ENCODE results near the gene VPS37C. TPM values are rescaled to one million over a fixed set of nuclear protein-coding genes. Genes with fewer than 3 reads are reported as not detected.

VPS37C gene
- total and polyA plus RNA-seq, 3 experiments from 2014 or later, result 1.3 to 10.3 (median 8.4) TPM

DNA sequence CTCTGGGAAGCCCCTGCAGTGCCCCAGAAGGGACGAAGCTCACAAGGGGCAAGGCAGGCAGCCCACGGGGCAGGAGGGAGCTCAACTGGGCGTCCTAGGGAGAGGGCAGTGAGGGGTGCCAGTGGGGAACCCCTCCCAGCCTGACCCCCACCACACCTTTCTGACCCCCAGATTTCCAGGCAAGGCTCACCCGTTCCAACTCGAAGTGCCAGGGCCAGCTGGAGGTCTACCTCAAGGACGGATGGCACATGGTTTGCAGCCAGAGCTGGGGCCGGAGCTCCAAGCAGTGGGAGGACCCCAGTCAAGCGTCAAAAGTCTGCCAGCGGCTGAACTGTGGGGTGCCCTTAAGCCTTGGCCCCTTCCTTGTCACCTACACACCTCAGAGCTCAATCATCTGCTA lies 43.2 kb downstream of the VPS37C start:
- Histone ChIP-seq H3K27ac (ENCODE audit: low read depth, low read length) (no peak overlapping the region), H3K4me1 (ENCODE audit: insufficient read depth, low read length) (peaks cover 74% of the 10 kb centered on the region), H3K27me3 (ENCODE audit: insufficient read depth, low read length, poor library complexity, severe bottlenecking) (no peaks in the 10 kb centered on the region), H3K4me3 (ENCODE audit: low read length) (no peak overlapping the region), H3K9me3 (ENCODE audit: low read length) (no peaks in the 10 kb centered on the region), H3K36me3 (ENCODE audit: insufficient read depth, low read length) (peaks cover 53% of the 10 kb centered on the region)
- Mint-ChIP-seq H3K4me3 (no peak overlapping the region), H3K9me3 (no peaks in the 10 kb centered on the region), H3K4me1 (peaks cover 47 to 84% (median 79%) of the 10 kb centered on the region in 3 donors), H3K27me3 (peaks cover 0 to 1% of the 10 kb centered on the region in 2 donors), H3K27ac (peak overlapping the region in 4 of 8 donors; percentile 15 to 98 (median 78)), H3K36me3 (peaks cover 23 to 88% (median 24%) of the 10 kb centered on the region in 3 donors)
- ChIA-PET CTCF (interaction anchor here (1.6 to 2.5 kb wide), 3 partner anchors 11 to 75 kb away, joined by 3 to 9 read pairs (median 4); no protein-coding TSS in a partner anchor), POLR2A (interaction anchor here (0.6 to 1.0 kb wide), 2 partner anchors 44 to 138 kb away, joined by 4 to 7 read pairs; partner anchors contain the start of gene VPS37C)
- DNase-seq, result no peak

DNA sequence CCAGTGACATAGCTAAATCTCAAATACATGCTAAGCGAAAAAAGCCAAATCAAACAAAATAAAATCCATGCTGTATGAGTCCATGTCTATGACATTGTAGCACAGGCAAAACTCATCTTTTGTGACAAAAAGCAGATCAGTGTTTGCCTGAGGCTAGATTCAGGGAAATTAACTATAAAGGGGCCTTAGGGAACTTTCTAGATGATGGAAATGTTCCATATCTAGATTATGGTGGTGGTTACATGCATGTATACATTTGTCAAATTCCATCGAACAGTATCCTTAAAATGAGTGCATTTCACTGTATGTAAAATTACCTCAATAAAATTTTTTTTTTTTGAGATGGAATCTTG lies 44.1 kb downstream of the VPS37C start:
- peak overlapping the region in 7 of 8 donors; percentile 14 to 74 (median 47) for H3K27ac Mint-ChIP-seq
- Histone ChIP-seq H3K27ac (ENCODE audit: low read depth, low read length) (no peak overlapping the region), H3K27me3 (ENCODE audit: insufficient read depth, low read length, poor library complexity, severe bottlenecking) (no peaks in the 10 kb centered on the region), H3K4me3 (ENCODE audit: low read length) (no peak overlapping the region), H3K36me3 (ENCODE audit: insufficient read depth, low read length) (peaks cover 49% of the 10 kb centered on the region), H3K9me3 (ENCODE audit: low read length) (no peaks in the 10 kb centered on the region), H3K4me1 (ENCODE audit: insufficient read depth, low read length) (peaks cover 82% of the 10 kb centered on the region)
- no peak overlapping the region for H3K4me3 Mint-ChIP-seq
- peaks cover 0 to 1% of the 10 kb centered on the region in 2 donors for H3K27me3 Mint-ChIP-seq
- ChIA-PET POLR2A (interaction anchor here (1.0 kb wide), 1 partner anchor 137 kb away, joined by 4 read pairs; no protein-coding TSS in a partner anchor), CTCF (interaction anchor here (1.6 to 2.5 kb wide), 2 partner anchors 12 to 75 kb away, joined by 3 to 9 read pairs; no protein-coding TSS in a partner anchor)
- peaks cover 56 to 86% (median 83%) of the 10 kb centered on the region in 3 donors for H3K4me1 Mint-ChIP-seq
- peaks cover 22 to 87% (median 23%) of the 10 kb centered on the region in 3 donors for H3K36me3 Mint-ChIP-seq
- DNase-seq, result no peak
- H3K9me3 Mint-ChIP-seq, result no peaks in the 10 kb centered on the region

DNA sequence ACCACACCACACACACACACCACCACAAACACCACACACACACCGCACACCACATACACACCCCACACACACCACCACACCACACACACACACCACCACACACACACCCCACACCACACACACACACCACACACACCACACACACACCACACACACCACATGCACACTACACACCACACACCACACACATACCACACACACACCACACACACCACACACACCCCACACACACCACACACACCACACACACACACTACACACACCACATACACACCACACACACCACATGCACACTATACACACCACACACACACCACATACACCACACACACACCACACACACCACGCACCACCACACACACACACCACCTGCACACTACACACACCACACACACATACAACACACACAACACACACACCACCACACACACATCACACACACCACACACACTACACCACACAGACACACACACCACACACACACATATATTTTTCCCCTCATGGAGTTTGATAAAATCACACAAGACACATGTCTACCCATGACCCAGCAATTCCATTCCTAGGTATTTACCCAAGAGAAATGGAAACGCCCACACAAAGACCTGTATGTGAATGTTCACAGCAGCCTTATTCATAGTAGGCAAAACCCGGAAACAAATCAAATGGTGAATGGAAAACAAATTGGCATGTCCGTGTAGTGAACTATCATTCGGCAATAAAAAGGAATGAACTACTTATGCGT lies 44.6 kb downstream of the VPS37C start:
- H3K4me1 ChIP-seq (ENCODE audit: insufficient read depth, low read length), result peaks cover 87% of the 10 kb centered on the region
- no peaks in the 10 kb centered on the region for H3K9me3 ChIP-seq (ENCODE audit: low read length)
- ChIA-PET POLR2A (no interaction called here), CTCF (interaction anchor here (2.5 kb wide), 1 partner anchor 12 kb away, joined by 9 read pairs; no protein-coding TSS in a partner anchor)
- Mint-ChIP-seq H3K4me3 (peak overlapping the region in 2 of 7 donors; percentile 6 to 65), H3K27me3 (peaks cover 0 to 1% of the 10 kb centered on the region in 2 donors), H3K4me1 (peaks cover 60 to 86% (median 84%) of the 10 kb centered on the region in 3 donors), H3K36me3 (peaks cover 18 to 87% (median 22%) of the 10 kb centered on the region in 3 donors), H3K27ac (peak overlapping the region in 7 of 8 donors; percentile 14 to 90 (median 74)), H3K9me3 (no peaks in the 10 kb centered on the region)
- no peak overlapping the region for H3K4me3 ChIP-seq (ENCODE audit: low read length)
- no peak overlapping the region for H3K27ac ChIP-seq (ENCODE audit: low read depth, low read length)
- H3K27me3 ChIP-seq (ENCODE audit: insufficient read depth, low read length, poor library complexity, severe bottlenecking), result no peaks in the 10 kb centered on the region
- DNase-seq, result no peak
- peaks cover 49% of the 10 kb centered on the region for H3K36me3 ChIP-seq (ENCODE audit: insufficient read depth, low read length)

GRCh38 chr11:61115498-61116224 lies 45.6 kb downstream of the VPS37C start:
- H3K27ac ChIP-seq (ENCODE audit: low read depth, low read length), result no peak overlapping the region
- no peaks in the 10 kb centered on the region for H3K27me3 ChIP-seq (ENCODE audit: insufficient read depth, low read length, poor library complexity, severe bottlenecking)

DNA sequence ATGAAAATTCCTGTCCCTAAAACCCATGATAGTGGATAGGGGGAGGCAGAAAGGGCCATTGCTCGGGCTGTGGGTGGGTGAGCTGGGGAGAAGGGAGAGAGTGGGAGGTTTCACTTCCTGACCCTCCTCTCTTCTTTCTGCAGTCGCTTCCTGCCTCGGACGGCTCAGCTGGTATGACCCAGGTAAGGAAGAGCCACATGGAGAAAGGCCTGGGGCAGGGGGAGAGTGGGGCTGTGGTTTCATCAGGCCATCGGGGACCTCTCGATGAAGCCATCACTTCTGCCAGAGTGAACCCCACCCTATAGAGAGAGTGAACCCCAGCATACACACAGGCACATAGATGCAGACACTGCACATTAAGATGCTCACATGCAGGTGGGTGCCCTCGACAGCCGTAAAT lies 46.3 kb downstream of the VPS37C start:
- ChIA-PET CTCF (interaction anchor here (1.6 to 4.2 kb wide), 3 partner anchors 14 to 116 kb away, joined by 3 to 18 read pairs (median 7); no protein-coding TSS in a partner anchor), POLR2A (interaction anchor here (0.5 to 1.0 kb wide), 3 partner anchors 12 to 201 kb away, joined by 3 read pairs; partner anchors contain the start of genes CD5 and TMEM109)
- Mint-ChIP-seq H3K4me1 (peaks cover 64 to 86% (median 86%) of the 10 kb centered on the region in 3 donors), H3K4me3 (peak overlapping the region in 4 of 7 donors; percentile 15 to 34 (median 27)), H3K27me3 (peaks cover 0 to 1% of the 10 kb centered on the region in 2 donors), H3K9me3 (no peaks in the 10 kb centered on the region), H3K36me3 (peaks cover 18 to 83% (median 18%) of the 10 kb centered on the region in 3 donors), H3K27ac (peak overlapping the region; percentile 36 to 84 (median 66))
- DNase-seq, result no peak
- Histone ChIP-seq H3K27me3 (ENCODE audit: insufficient read depth, low read length, poor library complexity, severe bottlenecking) (no peaks in the 10 kb centered on the region), H3K9me3 (ENCODE audit: low read length) (no peaks in the 10 kb centered on the region), H3K27ac (ENCODE audit: low read depth, low read length) (no peak overlapping the region), H3K4me3 (ENCODE audit: low read length) (no peak overlapping the region), H3K36me3 (ENCODE audit: insufficient read depth, low read length) (peaks cover 41% of the 10 kb centered on the region), H3K4me1 (ENCODE audit: insufficient read depth, low read length) (peaks cover 87% of the 10 kb centered on the region)

More at GRCh38 chr11:61115498-61116224, 45.6 kb downstream of the VPS37C start:
- H3K4me3 Mint-ChIP-seq, result no peak overlapping the region
- H3K27ac Mint-ChIP-seq, result peak overlapping the region in 6 of 8 donors; percentile 51 to 81 (median 62)
- no peak for DNase-seq
- peaks cover 0 to 1% of the 10 kb centered on the region in 2 donors for H3K27me3 Mint-ChIP-seq
- H3K4me3 ChIP-seq (ENCODE audit: low read length), result no peak overlapping the region
- POLR2A ChIA-PET, result interaction anchor here (1.0 kb wide), 1 partner anchor 202 kb away, joined by 3 read pairs; the partner anchor contains the start of gene TMEM109
- H3K36me3 Mint-ChIP-seq, result peaks cover 18 to 83% (median 20%) of the 10 kb centered on the region in 3 donors
- H3K9me3 ChIP-seq (ENCODE audit: low read length), result no peaks in the 10 kb centered on the region
- peaks cover 48% of the 10 kb centered on the region for H3K36me3 ChIP-seq (ENCODE audit: insufficient read depth, low read length)
- H3K9me3 Mint-ChIP-seq, result no peaks in the 10 kb centered on the region
- H3K4me1 ChIP-seq (ENCODE audit: insufficient read depth, low read length), result peaks cover 87% of the 10 kb centered on the region
- peaks cover 63 to 86% (median 86%) of the 10 kb centered on the region in 3 donors for H3K4me1 Mint-ChIP-seq
- CTCF ChIA-PET, result interaction anchor here (1.6 to 2.5 kb wide), 2 partner anchors 13 to 117 kb away, joined by 3 to 9 read pairs; no protein-coding TSS in a partner anchor

GRCh38 chr11:61113201-61113600 lies 48.0 kb downstream of the VPS37C start:
- H3K4me3 ChIP-seq (ENCODE audit: low read length), result peak overlapping the region; percentile 5
- no peaks in the 10 kb centered on the region for H3K9me3 ChIP-seq (ENCODE audit: low read length)
- no peak overlapping the region for H3K27ac ChIP-seq (ENCODE audit: low read depth, low read length)
- H3K27me3 Mint-ChIP-seq, result peaks cover 0 to 1% of the 10 kb centered on the region in 2 donors
- H3K36me3 ChIP-seq (ENCODE audit: insufficient read depth, low read length), result peaks cover 33% of the 10 kb centered on the region
- H3K27me3 ChIP-seq (ENCODE audit: insufficient read depth, low read length, poor library complexity, severe bottlenecking), result no peaks in the 10 kb centered on the region
- H3K4me1 ChIP-seq (ENCODE audit: insufficient read depth, low read length), result peaks cover 87% of the 10 kb centered on the region
- peaks cover 16 to 82% (median 18%) of the 10 kb centered on the region in 3 donors for H3K36me3 Mint-ChIP-seq
- peak overlapping the region in 7 of 8 donors; percentile 73 to 97 (median 92) for H3K27ac Mint-ChIP-seq
- DNase-seq, result peak in 1 of 5 donors; percentile 43
- H3K9me3 Mint-ChIP-seq, result no peaks in the 10 kb centered on the region
- peak overlapping the region; percentile 23 to 84 (median 56) for H3K4me3 Mint-ChIP-seq
- peaks cover 66 to 89% (median 88%) of the 10 kb centered on the region in 3 donors for H3K4me1 Mint-ChIP-seq
- ChIA-PET POLR2A (interaction anchor here (0.7 to 1.9 kb wide), 4 partner anchors 29 to 142 kb away, joined by 3 to 6 read pairs (median 4); partner anchors contain the start of gene CD6), CTCF (interaction anchor here (0.7 to 4.2 kb wide), 11 partner anchors 9 to 213 kb away, joined by 3 to 18 read pairs (median 4); partner anchors contain the start of gene CD5)

DNA sequence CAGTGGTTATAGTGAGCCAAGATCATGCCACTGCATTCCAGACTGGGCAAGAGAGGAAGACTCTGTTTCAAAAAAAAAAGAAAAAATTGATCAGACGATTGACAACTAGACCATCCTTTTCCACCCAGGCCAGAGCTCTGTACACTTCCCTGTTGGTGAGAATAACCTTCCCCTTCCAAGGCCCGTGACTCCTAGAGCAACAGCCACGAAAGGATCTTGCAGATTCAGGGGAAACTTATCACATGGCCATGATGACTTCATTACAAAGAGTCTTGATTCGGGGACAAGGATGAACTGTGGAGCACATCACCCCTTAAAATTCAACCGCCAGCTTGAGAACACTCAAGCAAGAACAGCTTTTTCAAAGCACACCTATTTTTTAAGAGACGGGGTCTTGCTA lies 48.7 kb downstream of the VPS37C start:
- Histone ChIP-seq H3K36me3 (ENCODE audit: insufficient read depth, low read length) (peaks cover 39% of the 10 kb centered on the region), H3K9me3 (ENCODE audit: low read length) (no peaks in the 10 kb centered on the region), H3K4me3 (ENCODE audit: low read length) (no peak overlapping the region), H3K27ac (ENCODE audit: low read depth, low read length) (no peak overlapping the region), H3K27me3 (ENCODE audit: insufficient read depth, low read length, poor library complexity, severe bottlenecking) (no peaks in the 10 kb centered on the region), H3K4me1 (ENCODE audit: insufficient read depth, low read length) (peaks cover 89% of the 10 kb centered on the region)
- Mint-ChIP-seq H3K36me3 (peaks cover 18 to 86% (median 18%) of the 10 kb centered on the region in 3 donors), H3K9me3 (no peaks in the 10 kb centered on the region), H3K27ac (peak overlapping the region in 7 of 8 donors; percentile 73 to 97 (median 92)), H3K4me3 (peak overlapping the region in 5 of 7 donors; percentile 53 to 84 (median 75)), H3K27me3 (peaks cover 0 to 1% of the 10 kb centered on the region in 2 donors), H3K4me1 (peaks cover 68 to 95% (median 94%) of the 10 kb centered on the region in 3 donors)
- DNase-seq, result no peak
- ChIA-PET CTCF (interaction anchor here (0.9 to 4.2 kb wide), 11 partner anchors 10 to 213 kb away, joined by 3 to 18 read pairs (median 6); partner anchors contain the start of gene CD5), POLR2A (interaction anchor here (0.7 to 1.9 kb wide), 8 partner anchors 8 to 141 kb away, joined by 3 to 11 read pairs (median 4); partner anchors contain the start of genes CD5 and CD6)
